AG04449 (cell line): ENCODE measurements around the gene ADAMTS14.

Experiments
- CTCF ChIA-PET: fragments of 350-600 bp; formaldehyde crosslinking; extraction: SDS; loops from one replicate; lab custom pipeline; 2021; ENCODE audit warnings: antibody characterized with exemption; lab: Yijun Ruan, JAX
- POLR2A ChIA-PET: fragments of 400-600, 350-600 bp; formaldehyde crosslinking; extraction: SDS; loops from one replicate; lab custom pipeline; 2020; ENCODE audit warnings: antibody characterized with exemption, inconsistent platforms; lab: Yijun Ruan, JAX
- DNase-seq: peaks from one replicate; pipeline ENCODE4 v3.0.0-alpha.2; 2010; ENCODE audit warnings: low read depth, low spot score
- H3K4me3 ChIP-seq: 2 replicates; pipeline ENCODE4 v1.5.1; 2011; ENCODE audit warnings: low read depth, mild to moderate bottlenecking, control low read depth, low read length
- TF ChIP-seq, protein P1 (sequence below): IDR thresholded peaks from one replicate; pipeline ENCODE4 v1.5.1; 2011; ENCODE audit warnings: mild to moderate bottlenecking, moderate library complexity, low read length, control low read depth, inconsistent platforms; ENCODE audit not compliant: insufficient read depth; ENCODE audit errors: missing control alignments

Gene ADAMTS14

DNA sequence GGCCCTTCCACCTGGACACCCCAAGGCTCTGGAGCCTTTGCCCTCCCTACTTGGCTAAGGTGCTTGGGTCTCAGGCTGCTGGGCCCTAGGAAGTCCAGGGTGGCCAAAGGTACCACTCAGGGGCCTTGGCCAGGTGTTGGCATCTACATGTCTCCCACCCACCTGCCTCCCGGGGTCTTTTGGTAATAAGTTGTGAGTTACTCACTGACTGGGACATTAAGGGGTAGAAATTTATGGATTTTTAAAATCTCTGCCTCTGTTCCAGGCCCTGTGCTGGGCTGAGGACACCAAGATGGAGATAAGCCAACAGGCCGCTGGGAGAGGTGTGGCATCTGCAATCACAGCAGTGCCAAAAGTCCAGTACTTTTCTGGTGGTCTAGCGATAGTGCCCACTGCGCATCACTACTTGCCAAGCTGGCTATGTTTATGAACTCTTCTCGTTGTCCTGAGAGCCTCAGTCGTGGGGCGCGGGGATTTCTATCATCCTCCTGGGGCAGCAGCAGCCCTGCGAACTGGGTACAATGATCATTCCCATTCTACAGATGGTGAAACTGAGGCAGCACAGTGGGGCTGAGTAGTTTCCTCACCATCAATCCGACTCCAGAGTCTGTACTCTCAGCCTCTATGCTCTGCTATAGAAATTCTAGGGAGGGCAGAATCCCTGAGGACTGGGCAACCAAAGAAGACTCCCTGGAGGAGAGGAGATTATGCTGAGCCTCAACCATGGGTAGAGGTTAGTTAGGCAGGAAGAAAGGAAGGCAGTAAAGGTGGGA, 76.7 kb downstream of the ADAMTS14 start:
- CTCF ChIA-PET: interaction anchor here (0.6 to 16.5 kb wide), 3 partner anchors 9 to 199 kb away, joined by 3 to 155 read pairs (median 3); no protein-coding TSS in a partner anchor
- TF ChIP-seq, protein P1, sequence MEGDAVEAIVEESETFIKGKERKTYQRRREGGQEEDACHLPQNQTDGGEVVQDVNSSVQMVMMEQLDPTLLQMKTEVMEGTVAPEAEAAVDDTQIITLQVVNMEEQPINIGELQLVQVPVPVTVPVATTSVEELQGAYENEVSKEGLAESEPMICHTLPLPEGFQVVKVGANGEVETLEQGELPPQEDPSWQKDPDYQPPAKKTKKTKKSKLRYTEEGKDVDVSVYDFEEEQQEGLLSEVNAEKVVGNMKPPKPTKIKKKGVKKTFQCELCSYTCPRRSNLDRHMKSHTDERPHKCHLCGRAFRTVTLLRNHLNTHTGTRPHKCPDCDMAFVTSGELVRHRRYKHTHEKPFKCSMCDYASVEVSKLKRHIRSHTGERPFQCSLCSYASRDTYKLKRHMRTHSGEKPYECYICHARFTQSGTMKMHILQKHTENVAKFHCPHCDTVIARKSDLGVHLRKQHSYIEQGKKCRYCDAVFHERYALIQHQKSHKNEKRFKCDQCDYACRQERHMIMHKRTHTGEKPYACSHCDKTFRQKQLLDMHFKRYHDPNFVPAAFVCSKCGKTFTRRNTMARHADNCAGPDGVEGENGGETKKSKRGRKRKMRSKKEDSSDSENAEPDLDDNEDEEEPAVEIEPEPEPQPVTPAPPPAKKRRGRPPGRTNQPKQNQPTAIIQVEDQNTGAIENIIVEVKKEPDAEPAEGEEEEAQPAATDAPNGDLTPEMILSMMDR: no peak
- POLR2A ChIA-PET: no interaction called here

DNA sequence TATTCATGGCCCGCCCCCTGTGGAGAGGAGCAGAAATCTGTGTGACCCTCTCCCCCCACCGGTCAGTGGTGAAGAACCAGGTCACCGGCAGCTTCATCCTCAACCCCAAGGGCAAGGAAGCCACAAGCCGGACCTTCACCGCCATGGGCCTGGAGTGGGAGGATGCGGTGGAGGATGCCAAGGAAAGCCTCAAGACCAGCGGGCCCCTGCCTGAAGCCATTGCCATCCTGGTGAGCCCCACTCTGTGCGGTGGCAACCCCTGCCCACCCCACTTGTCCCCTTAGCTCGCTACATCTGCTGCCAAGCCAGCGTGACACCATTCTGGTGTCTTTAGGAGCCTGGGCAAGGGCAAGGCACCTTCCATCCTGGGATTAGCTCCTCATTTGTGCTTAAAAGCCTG, 77.5 kb downstream of the ADAMTS14 start:
- POLR2A ChIA-PET: no interaction called here
- TF ChIP-seq, protein P1: no peak
- CTCF ChIA-PET: interaction anchor here (0.6 to 16.5 kb wide), 2 partner anchors 8 to 200 kb away, joined by 3 to 155 read pairs; no protein-coding TSS in a partner anchor
- no peak overlapping the region for H3K4me3 ChIP-seq
- DNase-seq: no peak

More for the DNA sequence above, 76.7 kb downstream of the ADAMTS14 start:
- DNase-seq: no peak
- no peak overlapping the region for H3K4me3 ChIP-seq

DNA sequence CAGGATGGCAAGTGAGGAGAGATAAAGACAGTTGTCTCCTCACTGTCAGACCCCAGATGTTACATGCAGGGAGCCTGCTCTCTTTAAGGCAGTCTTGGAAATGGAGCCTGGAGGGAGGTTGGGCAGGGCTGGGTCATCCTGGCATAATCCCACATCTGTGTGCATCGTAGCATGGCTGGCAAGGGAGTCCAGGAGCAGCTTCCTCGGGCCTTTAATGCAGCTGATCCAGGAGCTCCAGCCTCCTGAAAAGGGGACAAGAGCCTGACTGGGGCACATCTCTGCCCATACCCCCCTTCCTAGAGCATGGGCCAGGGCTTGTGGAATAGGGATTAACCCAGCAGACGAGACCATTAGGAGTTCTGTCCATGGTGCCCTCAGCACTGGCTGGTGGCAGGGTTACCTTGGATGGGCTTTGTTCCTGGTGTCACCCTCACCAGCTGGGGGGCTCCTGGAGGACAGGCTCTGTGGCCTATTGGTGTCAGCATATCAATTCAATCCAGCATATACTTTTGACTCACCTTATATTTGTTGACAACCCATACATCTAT, 77.9 kb downstream of the ADAMTS14 start:
- TF ChIP-seq, protein P1: no peak
- ChIA-PET CTCF (interaction anchor here (1.0 to 16.5 kb wide), 3 partner anchors 8 to 198 kb away, joined by 3 to 496 read pairs (median 155); no protein-coding TSS in a partner anchor), POLR2A (no interaction called here)
- no peak for DNase-seq
- no peak overlapping the region for H3K4me3 ChIP-seq

DNA sequence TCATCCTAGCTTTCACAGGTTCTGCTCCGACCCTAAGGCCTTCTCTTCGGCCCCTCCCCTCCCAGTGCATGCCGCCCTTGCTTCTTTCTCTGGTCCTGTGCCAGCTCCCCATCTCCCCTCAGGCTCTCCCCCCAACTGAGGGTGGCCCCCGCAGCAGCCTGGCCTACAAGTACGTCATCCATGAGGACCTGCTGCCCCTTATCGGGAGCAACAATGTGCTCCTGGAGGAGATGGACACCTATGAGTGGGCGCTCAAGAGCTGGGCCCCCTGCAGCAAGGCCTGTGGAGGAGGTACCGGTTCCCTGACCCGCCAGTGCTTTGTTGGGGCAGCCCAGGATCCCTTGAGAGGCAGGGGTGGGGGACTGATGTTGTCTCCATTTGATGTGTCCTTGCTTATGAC, 79.0 kb downstream of the ADAMTS14 start:
- POLR2A ChIA-PET: interaction anchor here (0.8 kb wide), 1 partner anchor 57 kb away, joined by 3 read pairs; no protein-coding TSS in a partner anchor
- TF ChIP-seq, protein P1: no peak

GRCh38 chr10:70751991-70752390, 79.7 kb downstream of the ADAMTS14 start:
- ChIA-PET POLR2A (no interaction called here), CTCF (interaction anchor here (2.0 to 16.5 kb wide), 3 partner anchors 6 to 200 kb away, joined by 9 to 496 read pairs (median 155); no protein-coding TSS in a partner anchor)
- TF ChIP-seq, protein P1: no peak
- H3K4me3 ChIP-seq: no peak overlapping the region
- no peak for DNase-seq

More for the DNA sequence above, 79.0 kb downstream of the ADAMTS14 start:
- DNase-seq: no peak
- H3K4me3 ChIP-seq: no peak overlapping the region
- CTCF ChIA-PET: interaction anchor here (12.7 to 16.5 kb wide), 2 partner anchors 7 to 199 kb away, joined by 155 to 496 read pairs; no protein-coding TSS in a partner anchor

DNA sequence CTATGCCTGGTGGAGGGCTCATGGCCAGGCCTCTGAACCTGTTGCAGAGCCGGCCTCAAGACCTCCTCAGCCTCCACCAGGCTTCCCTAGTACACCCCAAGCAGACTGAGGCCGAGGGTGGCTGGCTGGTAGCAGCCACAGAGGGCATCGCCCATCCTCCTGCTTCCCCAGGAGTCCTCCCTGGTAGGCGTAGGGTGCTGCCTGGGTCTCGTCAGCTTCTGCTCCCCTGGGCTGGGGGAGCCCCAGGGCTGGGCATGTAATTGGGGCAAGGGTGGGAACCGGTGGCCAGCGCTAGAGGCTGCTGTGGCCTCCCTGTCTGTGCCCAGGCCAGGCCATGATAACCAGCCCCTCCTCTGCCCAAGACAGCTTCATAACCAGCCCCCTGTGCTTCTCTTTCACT, 80.3 kb downstream of the ADAMTS14 start:
- TF ChIP-seq, protein P1: no peak
- H3K4me3 ChIP-seq: no peak overlapping the region
- ChIA-PET CTCF (interaction anchor here (1.0 to 16.5 kb wide), 4 partner anchors 6 to 531 kb away, joined by 3 to 496 read pairs (median 82); no protein-coding TSS in a partner anchor), POLR2A (interaction anchor here (0.9 kb wide), 1 partner anchor 10 kb away, joined by 3 read pairs; no protein-coding TSS in a partner anchor)
- DNase-seq: no peak
